HG02642 (cell line): ENCODE data around the gene LILRB5.
"Not testable (repeated sequence)": the region's sequence is repeated elsewhere in the genome, so short reads cannot be mapped to it uniquely, and the experiment has no call there.

ENCODE experiments used
- ATAC-seq: cut with Tn5 transposase; IDR thresholded peaks from one replicate; pipeline ENCODE4 v1.9.1; 2021; ENCODE audit warnings: mild to moderate bottlenecking; ENCODE audit not compliant: unreplicated experiment, poor library complexity

Gene LILRB5

DNA sequence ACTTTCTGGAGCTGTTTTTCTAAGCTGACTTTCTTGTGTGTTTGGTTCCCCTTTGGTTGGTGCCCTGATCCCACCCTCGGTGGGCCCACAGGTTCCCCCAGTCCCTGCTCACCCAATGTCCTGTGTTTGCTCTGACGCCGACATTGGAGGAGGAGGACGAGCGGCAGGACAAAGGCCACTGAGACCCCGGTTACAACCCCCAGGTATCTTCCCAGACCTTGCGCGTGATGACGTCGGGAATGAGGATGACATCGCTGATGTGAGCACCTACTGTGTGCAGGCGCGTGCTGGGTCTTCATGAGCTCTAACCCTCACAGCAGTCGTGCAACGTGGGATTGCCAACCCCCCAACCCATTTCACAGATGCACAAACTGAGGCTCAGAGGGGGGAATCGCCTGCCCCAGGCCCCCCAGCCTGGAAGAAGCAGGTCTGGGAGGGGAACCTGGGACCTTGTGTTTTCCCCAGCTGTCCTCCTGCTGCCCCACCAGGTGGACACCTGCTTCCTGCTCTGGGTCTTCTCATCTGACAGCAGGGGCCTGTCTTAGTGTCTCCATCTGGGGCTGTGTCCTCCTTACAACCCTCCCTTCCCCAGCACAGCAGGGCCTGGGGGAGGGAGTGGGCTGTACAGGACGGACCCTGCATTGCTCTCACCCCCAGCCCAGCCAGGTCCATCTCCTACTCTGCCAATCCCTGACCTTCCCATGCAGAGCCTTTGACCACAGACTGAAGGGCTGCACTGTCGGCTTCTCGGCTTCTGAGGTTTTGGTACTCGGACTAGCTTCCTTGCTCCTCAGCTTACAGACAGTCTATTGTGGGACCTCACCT lies 9.8 kb downstream of the LILRB5 start:
- ATAC-seq: no peak

DNA sequence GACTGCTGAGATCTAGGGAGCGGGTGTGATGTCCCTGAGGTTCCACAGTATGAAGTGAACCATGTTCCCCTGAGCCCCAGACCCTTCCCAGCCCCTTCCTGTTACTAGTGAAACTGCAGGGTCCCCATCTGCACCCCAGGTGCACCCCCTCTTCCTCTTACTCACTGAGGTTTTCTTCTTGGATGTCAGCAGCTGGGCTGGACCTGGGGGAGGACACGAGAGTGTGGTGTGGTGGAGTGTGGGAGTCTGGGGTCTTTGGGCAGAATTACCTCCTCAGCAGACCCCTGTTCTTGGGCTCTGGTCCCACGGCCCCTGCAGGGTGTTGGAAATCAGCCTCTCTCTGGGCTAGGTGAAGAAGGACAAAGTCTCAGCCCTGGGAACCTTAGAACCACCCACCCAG lies 11.1 kb downstream of the LILRB5 start:
- ATAC-seq: no peak

DNA sequence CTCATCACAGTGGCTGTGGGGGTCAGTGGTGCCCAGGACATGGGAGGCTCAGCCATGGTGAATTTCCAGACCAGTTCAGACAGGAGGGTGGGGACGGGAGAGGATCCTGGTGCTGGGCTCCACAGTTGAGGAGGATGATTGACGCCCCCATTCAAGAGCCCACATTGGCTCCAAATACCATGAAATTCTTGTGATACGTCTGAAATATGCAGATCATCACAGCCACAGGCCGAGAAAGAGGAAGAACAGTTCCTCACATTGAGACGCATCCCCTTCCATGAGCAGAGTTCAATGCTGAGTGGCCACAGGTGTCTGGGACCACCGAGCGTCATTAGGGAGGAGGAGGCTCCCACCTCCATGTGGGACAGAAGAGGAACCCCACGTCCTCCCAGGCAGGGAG lies 13.3 kb downstream of the LILRB5 start:
- not testable (repeated sequence) for ATAC-seq

DNA sequence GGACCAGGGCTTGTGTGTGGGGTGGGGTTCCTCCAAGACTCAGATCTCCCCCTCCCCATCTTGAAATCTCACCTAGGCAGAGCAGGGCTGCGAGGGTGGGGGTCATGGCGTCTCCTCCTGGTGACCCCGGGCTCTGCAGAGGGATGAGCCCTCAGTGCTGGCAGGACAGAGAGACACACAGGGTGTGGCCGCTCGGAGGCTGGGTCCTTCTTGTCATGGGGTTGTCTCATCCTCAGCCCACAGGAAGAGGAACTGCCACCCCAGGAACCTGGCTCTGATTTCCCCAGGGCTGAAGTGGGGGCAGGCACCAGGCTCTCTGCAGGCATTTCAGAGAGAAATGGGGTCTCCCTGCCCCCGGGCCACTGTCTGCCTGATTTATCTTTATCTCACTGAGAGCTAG lies 14.4 kb downstream of the LILRB5 start, which contains the start of gene LILRA6:
Gene LILRA6 (minus strand): TSS at position 145 of the 400 bp plus-strand sequence.
- not testable (repeated sequence) for ATAC-seq

DNA sequence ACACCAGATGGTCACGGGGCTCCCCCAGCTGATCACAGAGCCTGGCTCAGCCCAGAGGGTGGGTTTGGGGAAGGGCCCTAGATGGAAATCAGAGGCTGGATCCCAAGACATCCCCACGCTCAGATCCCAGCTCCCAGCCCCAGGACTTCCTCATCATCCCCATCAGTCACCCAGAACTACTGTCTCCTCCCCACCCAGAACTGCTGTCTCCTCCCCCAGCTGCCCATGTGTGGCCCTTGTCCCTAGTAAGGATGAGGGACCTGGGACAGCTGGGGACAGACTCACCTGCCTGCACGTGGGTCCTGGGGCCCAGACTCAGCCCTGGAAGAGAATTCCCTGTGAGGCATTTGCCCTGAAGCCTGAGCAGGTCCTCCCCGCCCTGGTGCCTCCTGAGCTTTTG lies 14.8 kb downstream of the LILRB5 start:
- ATAC-seq: not testable (repeated sequence)

DNA sequence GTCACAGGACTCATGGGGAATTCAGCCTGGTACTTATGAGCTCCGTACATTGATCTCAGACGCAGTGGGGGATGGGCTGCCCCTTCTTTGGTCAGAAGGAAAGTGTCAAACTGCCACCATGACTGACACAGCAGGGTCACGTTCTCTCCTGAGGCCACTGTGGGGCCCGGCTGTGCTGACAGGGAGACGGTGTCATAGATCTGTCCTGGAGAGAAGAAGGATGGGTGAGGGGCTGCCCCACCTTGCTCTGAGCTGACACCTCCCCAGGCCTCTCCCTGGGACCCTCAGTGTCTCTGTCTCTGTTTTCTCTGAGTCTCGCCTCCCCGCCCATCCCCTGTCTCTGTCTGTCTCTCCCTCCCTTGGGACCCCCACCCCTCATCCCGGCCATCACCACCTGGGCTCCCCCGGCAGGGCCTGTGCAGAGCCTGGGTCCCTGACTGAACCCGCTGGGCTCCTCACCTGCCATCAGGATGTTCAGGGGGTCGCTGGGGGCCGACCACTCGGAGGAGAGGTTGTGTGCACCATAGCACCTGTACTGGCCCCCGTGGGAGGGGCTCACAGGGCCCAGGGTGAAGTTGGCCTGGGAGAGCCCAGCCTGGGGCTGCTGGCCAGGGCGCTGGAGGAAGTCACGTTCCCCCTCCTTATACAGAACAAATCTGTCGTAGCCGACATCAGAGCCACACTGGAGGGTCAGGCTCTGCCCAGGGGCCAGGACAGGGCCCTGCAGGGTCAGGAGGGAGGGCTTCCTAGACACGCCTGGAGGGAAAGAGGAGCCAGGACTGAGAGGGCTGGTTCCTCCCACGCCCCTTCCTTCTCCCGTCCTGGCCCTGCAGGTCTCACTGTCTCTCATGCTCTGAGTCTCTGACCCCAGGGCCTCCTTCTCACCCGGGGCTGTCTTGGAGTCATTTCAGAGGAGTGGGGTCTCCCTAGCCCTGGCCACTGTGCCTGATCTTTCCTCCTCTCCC lies 16.4 kb downstream of the LILRB5 start:
- not testable (repeated sequence) for ATAC-seq

DNA sequence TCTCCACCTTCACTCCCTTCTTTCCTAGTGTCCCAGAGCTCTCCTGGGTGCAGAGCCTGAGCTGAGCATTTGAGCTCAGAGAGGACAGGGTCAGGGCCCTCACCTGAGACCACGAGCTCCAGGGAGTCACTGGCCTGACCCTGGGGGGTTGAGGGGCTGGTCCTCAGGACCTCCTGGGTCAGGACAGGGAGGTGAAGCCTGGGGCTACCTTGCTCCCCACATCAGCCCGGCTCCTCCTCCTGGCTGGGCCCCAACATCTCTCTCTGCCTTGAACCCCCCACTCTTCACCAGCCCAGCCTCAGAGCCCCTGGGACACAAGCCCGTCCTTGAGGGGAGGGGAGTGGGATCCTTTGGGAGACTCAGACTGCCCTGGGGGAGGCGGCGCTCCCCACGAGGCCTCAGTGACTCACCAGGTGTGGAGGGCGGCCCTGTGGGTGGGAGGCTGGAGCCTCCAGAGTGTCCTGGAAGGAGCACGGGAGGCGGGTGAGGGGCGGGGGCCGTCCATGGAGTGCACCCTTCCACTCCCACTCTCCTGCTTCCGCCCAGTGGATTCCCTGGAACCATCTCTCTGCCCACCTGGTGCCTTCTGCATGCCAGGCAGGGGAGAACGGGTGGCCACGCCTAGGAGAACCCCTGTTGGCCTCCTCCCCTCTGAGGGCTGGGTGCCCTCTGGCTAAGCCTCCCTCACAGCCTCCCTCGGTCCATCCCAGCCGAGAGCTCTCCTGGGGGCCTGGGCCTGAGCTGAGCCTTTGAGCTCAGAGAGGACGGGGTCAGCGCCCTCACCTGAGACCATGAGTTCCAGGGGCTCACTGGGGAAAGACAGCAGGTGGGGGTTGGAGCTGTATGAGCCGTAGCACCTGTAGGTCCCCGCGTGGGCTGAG lies 17.3 kb downstream of the LILRB5 start:
- ATAC-seq: not testable (repeated sequence)

DNA sequence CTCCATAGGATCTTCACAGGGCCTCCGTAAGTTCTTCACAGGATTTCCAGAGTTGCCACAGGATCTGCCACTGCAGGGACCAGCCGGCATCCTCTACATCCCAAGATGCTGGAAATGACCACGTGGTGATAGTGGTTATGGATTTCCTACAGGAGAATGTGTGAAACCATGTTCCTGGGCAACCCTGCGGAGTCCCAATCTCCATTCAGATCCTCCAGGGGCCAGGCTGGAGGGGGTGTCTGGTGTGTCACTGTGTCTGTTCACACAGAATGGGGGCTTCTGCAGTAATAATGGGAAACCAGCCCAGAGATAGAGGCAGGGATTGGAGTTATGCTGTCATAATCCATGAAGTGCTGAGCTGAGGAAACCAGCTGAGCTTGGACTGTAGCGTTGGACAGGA lies 23.1 kb downstream of the LILRB5 start:
- no peak for ATAC-seq

DNA sequence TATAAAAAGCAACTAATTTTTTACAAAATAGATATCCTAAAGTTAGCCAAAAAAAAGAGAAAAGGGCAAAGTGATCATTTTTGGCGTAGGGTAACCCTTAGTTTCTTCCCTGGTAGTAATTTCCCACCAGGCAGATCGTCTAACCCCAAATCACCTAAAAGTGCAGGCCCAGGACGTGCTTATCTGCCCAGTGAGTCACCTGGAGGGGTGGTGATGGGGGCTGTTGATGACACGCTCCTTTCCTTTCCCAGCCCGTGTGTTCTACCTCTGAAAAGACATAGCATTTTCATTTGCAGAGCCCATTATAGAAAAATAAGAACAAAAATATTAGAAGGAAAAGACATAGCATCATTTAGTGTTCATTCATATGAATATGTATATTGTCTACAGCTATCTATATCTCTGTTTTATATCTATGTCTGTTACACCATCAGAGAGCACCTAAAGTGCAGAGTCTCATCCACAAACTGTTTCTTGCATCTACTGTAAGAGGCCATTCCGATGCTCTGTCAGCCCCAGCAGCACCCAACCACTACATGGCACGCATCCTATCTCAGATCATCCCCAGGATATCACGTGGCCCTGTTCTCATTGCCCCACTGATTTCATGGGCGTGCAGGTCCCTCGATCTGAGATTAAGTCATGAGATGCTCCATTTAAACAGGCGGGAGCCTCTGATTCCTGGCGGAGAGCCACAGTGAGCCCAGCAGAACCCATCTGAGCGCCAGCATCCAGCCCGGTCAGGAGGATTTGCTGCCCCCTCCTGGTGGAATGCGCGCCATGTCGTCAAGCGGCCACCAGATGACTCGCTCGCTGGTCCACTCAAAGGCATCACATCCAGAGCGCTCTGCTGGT lies 25.8 kb downstream of the LILRB5 start:
- peak; percentile 78 for ATAC-seq

DNA sequence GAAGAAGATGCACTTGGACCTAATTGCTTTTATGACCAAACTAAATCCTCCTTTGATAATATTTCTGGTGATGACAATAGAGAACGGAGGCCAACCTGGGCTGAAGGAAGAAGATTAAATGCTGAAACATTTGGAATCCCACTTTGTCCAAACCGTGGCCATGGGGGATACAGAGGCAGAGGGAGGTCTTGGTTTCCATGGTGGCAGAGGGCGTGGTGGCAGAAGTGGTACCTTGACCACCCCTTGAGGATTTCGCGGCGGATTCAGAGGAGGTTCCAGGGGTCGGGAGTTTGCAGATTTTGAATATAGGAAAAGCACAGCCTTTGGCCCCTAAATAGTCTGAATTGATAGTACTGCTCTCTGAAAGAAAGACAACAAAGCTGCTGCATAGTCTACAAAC lies 27.0 kb downstream of the LILRB5 start:
- no peak for ATAC-seq

DNA sequence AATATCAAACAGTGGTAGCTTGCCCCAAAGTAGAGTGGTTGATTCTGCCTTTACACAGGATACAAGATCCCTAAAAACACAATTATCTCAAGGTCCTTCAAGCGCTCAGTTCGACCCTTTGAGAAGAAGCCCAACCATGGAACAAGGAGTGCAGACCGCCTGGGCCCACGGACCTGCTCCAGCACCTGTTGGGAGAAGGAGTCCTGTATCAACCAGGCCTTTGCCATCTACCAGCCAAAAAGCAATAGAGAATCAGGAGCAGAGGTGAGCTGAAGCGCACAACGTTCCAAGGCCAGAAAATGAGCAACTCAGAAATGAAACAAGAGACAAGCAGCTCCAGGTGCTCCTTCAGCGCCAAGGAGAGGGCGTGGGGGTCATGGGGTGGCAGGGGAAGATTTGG lies 27.9 kb downstream of the LILRB5 start:
- no peak for ATAC-seq

DNA sequence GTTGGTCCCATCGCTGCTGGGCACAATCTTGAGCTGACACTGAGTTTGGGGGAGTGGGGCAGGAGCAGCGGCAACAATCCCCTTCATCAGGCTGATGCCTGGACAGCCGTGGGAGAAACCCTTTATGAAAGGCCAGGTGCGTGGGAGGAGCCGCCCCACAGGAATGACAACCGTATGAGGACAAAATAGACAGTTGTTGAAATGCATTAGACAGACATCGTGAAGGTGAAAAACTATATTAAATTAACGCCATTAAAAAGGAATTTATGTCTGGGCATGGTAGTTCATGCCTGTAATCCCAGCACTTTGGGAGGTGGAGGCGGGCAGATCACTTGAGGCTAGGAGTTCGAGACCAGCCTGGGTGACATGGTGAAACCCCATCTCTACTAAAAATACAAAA lies 32.5 kb downstream of the LILRB5 start:
- ATAC-seq: not testable (repeated sequence)

DNA sequence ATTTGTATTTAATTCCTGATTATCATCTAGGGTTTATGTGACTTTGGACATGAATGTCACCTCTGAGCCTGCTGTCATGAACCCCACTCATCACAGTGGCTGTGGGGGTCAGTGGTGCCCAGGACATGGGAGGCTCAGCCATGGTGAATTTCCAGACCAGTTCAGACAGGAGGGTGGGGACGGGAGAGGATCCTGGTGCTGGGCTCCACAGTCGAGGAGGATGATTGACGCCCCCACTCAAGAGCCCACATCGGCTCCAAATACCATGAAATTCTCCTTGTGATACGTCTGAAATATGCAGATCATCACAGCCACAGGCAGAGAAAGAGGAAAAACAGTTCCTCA lies 33.2 kb downstream of the LILRB5 start:
- not testable (repeated sequence) for ATAC-seq

DNA sequence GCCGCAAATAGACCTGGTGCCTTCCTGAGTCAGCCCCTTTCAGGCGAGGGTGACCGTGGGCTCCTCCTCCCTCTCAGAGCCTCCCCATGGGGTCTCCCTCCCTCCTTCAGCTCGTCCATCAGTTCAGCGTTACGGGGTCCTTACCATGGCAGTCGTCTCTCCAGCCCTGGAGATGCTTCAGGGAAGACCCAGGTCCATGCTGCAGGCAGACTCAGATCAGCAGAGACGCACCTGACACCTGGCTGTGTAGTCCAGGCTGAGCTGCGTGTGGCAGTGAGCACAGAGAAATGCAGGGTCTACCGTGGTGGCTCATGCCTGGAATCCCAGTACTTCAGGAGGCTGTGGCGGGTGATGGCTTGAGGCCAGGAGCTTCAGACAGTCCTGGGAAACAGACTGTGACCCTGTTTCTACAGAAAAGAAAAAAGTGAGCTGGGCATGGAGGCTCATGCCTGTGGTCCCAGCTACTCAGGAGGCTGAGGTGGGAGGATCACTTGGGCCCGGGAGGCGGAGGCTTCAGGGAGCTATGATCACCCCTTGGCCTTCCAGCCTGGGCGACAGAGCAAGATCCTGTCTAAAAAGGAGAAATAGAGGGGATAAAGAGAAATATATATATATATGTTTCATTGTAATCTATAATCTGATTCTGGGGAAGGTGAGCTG lies 33.7 kb downstream of the LILRB5 start:
- not testable (repeated sequence) for ATAC-seq

DNA sequence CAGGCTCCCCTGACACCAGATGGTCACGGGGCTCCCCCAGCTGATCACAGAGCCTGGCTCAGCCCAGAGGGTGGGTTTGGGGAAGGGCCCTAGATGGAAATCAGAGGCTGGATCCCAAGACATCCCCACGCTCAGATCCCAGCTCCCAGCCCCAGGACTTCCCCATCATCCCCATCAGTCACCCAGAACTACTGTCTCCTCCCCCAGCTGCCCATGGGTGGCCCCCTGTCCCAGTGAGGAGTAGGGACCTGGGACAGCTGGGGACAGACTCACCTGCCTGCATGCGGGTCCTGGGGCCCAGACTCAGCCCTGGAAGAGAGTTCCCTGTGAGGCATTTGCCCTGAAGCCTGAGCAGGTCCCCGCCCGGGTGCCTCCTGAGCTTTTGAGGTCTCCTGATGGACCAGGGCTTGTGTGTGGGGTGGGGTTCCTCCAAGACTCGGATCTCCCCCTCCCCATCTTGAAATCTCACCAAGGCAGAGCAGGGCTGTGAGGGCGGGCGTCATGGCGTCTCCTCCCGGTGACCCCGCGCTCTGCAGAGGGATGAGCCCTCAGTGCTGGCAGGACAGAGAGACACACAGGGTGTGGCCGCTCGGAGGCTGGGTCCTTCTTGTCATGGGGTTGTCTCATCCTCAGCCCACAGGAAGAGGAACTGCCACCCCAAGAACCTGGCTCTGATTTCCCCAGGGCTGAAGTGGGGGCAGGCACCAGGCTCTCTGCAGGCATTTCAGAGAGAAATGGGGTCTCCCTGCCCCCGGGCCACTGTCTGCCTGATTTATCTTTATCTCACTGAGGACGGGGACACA lies 34.4 kb downstream of the LILRB5 start, which contains the start of gene LILRB3:
Gene LILRB3 (minus strand): TSS at position 534 of the 803 bp plus-strand sequence. CDS start 31 bp downstream, at position 503.
- ATAC-seq: not testable (repeated sequence)

DNA sequence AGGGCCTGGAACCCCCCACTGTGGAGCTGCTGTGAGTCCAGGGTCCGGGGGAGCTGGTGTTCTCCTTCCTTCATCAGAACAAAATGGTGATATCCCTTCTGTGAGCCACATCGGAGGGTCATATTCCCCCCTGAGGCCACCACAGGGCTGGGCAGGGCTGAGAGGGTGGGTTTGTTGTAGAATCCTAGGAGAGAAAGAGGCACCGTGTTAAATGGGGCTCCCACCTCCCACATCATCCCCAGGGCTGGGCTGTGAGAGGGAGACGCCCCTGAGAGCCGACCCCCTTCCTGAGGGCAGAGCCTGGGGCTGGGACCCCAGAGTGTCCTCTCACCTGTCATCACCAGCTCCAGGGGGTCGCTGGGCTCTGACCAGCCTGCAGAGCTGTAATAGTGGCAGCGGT lies 35.1 kb downstream of the LILRB5 start:
- ATAC-seq: not testable (repeated sequence)

DNA sequence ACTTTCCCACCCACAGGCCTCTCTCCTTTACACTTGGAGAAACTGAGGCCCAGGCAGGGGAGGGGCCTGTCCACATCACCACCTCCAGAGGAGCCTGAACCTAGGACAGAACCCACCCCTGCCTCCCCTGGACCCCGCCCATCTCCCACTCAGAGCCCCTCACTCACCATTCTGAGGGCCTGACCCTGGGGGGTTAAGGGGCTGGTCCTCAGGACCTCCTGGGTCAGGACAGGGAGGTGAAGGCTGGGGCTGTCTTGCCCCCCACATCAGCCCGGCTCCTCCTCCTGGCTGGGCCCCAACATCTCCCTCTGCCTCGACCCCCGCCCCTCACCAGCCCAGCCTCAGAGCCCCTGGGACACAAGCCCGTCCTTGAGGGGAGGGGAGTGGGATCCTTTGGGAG lies 37.4 kb downstream of the LILRB5 start:
- ATAC-seq: not testable (repeated sequence)
